Measurements from ENCODE around the gene SHC4. TPM values are rescaled to one million over a fixed set of nuclear protein-coding genes. Genes with fewer than 3 reads are reported as not detected.

Gene SHC4
- total and polyA plus RNA-seq, 9 of the 15 experiments (the other 6 are each of a cell fraction or from before 2014, with no cell fraction given) = 0.43 to 1.2 (median 0.67) TPM

GRCh38 chr15:48924528-48925393, 39.0 kb downstream of the SHC4 start:
- no peaks in the 10 kb centered on the region for H3K79me2 ChIP-seq (ENCODE audit: control insufficient read depth, insufficient read depth, low read length)
- ATAC-seq = no peak
- POLR2A ChIA-PET = interaction anchor here (1.3 to 1.4 kb wide), 3 partner anchors 9 to 21 kb away, joined by 3 to 5 read pairs (median 3); no protein-coding TSS in a partner anchor
- H3K4me2 ChIP-seq (ENCODE audit: insufficient read depth, low read length) = no peak overlapping the region
- H3K9me3 ChIP-seq (replicated peaks; ENCODE audit: control insufficient read depth, insufficient read depth, low read depth, low read length) = no peaks in the 10 kb centered on the region
- H3K4me1 ChIP-seq (replicated peaks in 1 of 2; ENCODE audit: control insufficient read depth in 2 of 2, insufficient read depth in 2 of 2, low read length in 2 of 2) = peaks cover 0 to 25% of the 10 kb centered on the region in 2 experiments; a peak in 3 of 5 replicates
- H3K36me3 ChIP-seq (ENCODE audit: control insufficient read depth, insufficient read depth, low read length) = no peaks in the 10 kb centered on the region
- CTCF ChIA-PET (ENCODE audit: low intra/inter-chr PET ratio) = no interaction called here
- intact Hi-C loops (cut with micrococcal nuclease) = no loop called here
- H4K20me1 ChIP-seq (replicated peaks; ENCODE audit: control insufficient read depth, insufficient read depth, low read length) = no peaks in the 10 kb centered on the region
- H3K4me3 ChIP-seq = no peak overlapping the region
- peaks cover 0 to 3% of the 10 kb centered on the region in 2 experiments; a peak in 2 of 5 replicates for H3K27me3 ChIP-seq (ENCODE audit: control insufficient read depth in 2 of 2, insufficient read depth in 2 of 2, low read length in 2 of 2)
- no peak for DNase-seq (ENCODE audit: extremely low read depth in 1 of 4, low spot score in 3 of 4)
- no peaks in the 10 kb centered on the region for H3K9me1 ChIP-seq (ENCODE audit: control insufficient read depth, insufficient read depth, low read length)
- H3K27ac ChIP-seq (ENCODE audit: extremely low read depth, low read depth, low read length) = no peak overlapping the region
- in situ Hi-C loops (cut with MboI) = no loop called here
- FAIRE-seq = peak; percentile 75
- no TSS peak for BruUV-seq (replicated peaks)
- H2AFZ ChIP-seq (ENCODE audit: low read depth, low read length) = peak overlapping the region; percentile 50; the same call in 1 of the 2 replicates
- WGBS (ENCODE audit: insufficient coverage, low coverage, missing lambda C conversion rate) = 22% methylated on average over 5 of the region's 5 CpGs
- no peak overlapping the region for H3K9ac ChIP-seq (ENCODE audit: insufficient read depth in 1 of 2, low read depth in 2 of 2, low read length in 2 of 2)
- TF ChIP-seq CBX8 (IDR thresholded peaks at IDR 0.05; ENCODE audit: borderline replicate concordance, extremely low read depth, low read depth, low read length, poor library complexity, severe bottlenecking) (no peak), TFAM (CRISPR knock-in tag; conservative IDR thresholded peaks at IDR 0.05) (no peak), REST (IDR thresholded peaks at IDR 0.05; ENCODE audit: borderline replicate concordance) (no peak), REST (CRISPR knock-in tag; IDR thresholded peaks at IDR 0.05; ENCODE audit: low read depth) (no peak), PBX2 (CRISPR knock-in tag; IDR thresholded peaks at IDR 0.05; ENCODE audit: low read depth) (no peak), PBX2 (tag; conservative IDR thresholded peaks at IDR 0.05; ENCODE audit: low read depth) (no peak), HOXB6 (CRISPR knock-in tag; IDR thresholded peaks at IDR 0.05; ENCODE audit: borderline replicate concordance) (no peak), SAFB (IDR thresholded peaks at IDR 0.05; ENCODE audit: borderline replicate concordance, low read depth, low read length) (no peak), KLF1 (tag; IDR thresholded peaks at IDR 0.05) (no peak)

All from K562 (cell line).